DMS153 treated with DMSO at 0.1 percent for 48 hours (cell line): ENCODE measurements around the gene HTATSF1.

Experiments
- DNase-seq: peaks from one replicate; lab custom pipeline; 2025; ENCODE audit not compliant: unreplicated experiment; lab: John Stamatoyannopoulos, UW

Gene HTATSF1, protein sequence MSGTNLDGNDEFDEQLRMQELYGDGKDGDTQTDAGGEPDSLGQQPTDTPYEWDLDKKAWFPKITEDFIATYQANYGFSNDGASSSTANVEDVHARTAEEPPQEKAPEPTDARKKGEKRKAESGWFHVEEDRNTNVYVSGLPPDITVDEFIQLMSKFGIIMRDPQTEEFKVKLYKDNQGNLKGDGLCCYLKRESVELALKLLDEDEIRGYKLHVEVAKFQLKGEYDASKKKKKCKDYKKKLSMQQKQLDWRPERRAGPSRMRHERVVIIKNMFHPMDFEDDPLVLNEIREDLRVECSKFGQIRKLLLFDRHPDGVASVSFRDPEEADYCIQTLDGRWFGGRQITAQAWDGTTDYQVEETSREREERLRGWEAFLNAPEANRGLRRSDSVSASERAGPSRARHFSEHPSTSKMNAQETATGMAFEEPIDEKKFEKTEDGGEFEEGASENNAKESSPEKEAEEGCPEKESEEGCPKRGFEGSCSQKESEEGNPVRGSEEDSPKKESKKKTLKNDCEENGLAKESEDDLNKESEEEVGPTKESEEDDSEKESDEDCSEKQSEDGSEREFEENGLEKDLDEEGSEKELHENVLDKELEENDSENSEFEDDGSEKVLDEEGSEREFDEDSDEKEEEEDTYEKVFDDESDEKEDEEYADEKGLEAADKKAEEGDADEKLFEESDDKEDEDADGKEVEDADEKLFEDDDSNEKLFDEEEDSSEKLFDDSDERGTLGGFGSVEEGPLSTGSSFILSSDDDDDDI

DNA sequence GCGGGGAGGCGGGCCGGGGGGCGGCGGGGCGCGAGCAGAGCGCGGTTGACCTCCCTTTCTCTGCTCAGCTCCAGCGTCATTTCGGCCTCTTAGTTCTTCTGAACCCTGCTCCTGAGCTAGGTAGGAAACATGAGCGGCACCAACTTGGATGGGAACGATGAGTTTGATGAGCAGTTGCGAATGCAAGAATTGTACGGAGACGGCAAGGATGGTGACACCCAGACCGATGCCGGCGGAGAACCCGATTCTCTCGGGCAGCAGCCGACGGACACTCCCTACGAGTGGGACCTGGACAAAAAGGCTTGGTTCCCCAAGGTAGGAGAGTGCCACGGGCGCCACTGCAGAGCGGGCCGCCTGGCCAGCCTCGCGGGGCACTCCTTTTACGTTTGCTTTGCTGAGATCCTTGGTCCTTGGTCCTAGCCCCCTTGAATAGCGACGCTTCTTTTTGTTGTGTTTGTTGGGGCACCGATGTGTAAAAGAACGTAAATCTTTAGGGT, at the start of gene HTATSF1:
TSS of gene HTATSF1 (plus strand) at position 37 of the 497 bp plus-strand sequence. CDS start at position 130, 93 bp downstream.
- no peak for DNase-seq

DNA sequence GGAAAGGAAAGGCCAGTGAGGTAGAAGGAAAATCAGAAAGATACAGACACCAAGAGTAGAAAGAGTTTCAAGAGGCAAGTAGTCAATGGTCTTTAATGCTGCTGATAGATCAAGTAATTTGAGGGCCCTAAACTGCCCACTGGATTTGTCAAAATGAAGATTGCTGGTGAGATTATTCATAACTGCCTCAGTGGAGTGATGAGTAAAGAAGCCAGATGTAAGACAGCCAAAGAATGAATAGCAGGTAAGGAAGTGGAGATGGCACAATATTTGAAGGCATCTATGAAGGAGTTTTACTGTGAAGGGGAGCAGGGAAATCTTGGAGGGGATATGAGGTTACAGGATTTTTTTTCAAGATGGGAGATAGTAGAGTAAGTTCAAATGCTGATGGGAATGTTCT, 49.4 kb upstream of the HTATSF1 start:
- no peak for DNase-seq

DNA sequence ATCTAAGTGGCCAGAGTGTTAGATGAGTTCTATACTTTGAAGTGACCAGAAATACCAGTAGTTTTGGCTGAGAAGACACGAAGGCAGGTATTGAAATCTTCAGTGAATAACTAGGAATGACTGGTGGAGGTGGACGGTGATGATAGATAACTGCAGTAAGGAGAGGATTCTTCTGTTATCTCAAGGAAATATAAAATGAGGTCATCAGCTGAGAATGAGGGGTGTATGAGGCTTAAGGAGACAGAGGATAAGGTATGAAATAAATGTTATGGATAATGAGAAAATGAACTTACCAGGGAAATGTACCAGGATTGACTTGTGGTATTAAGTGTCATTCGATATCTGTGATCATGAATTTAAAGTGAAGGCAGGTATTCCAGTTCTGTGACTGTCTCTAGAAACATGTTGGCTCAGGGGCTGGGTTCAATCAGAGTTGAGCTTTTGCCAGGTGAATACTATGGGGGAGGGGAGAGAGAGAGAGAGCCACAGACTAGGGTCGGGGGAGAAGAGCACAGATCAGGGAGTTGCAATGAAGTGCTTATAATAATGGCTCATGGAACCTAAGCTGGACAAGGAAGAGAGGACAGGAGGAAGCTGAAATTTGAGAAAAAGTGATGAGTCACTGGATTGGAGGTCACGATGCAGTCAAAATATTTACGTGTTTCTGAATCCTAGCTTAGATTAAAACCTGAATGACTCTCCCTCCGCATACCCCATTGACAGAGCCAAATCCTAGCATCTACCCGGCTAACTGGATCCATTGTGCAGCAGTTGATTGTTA, 47.2 kb upstream of the HTATSF1 start:
- no peak for DNase-seq

DNA sequence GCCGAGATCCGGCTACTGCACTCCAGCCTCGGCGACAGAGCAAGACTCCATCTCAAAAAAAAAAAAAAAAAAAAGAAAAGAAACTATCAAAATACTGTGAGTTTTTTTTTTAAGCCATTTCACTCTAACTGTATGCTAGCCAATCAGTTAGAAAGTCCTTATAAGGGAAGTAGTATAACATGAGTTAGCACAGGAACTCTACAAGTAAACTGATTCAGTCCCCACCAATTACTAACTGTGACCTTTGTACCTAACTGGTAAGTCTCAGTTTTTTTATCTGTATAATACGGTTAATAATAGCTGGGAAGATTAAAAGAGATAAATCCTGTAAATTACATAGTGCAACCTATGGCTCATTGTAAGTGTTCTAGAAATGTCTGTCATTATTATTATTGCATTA, 44.8 kb upstream of the HTATSF1 start:
- DNase-seq = no peak

DNA sequence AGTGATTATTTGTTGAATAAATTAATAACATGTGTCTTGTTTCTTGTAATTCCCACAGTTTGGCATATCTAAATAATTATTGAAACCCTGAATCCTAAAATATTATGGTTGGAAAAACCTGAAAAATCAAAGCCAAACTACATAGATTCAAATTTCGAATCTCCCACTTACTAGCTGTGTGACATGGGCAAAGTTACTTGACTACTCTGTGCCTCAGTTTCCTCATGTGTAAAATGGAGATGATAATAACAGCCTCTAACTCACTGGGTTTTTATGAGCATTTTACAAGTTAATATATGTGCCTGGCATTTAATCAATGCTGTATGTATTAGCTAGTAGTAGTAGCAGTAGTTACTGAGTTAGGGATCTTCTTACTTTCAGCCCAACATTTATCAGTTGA, 44.3 kb upstream of the HTATSF1 start:
- DNase-seq = no peak

DNA sequence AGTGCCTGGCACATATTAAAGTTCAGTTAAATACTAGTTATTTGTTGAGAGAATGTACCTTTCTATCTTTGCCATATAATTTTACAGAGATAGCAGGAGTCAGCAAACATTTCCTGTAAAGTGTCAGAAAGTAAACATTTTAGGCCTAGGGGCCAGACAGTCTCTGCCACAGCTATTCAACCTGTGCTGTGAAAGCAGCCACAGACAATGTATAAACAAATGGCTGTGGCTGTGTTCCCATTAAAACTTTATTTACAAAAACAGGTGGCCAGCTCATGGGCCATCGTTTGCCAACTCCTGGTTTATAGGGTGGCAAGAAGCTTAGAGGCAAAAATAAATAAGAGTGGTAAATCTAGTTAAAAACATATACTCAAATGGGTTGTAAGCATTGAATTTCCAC, 43.6 kb upstream of the HTATSF1 start:
- DNase-seq = peak; percentile 45

DNA sequence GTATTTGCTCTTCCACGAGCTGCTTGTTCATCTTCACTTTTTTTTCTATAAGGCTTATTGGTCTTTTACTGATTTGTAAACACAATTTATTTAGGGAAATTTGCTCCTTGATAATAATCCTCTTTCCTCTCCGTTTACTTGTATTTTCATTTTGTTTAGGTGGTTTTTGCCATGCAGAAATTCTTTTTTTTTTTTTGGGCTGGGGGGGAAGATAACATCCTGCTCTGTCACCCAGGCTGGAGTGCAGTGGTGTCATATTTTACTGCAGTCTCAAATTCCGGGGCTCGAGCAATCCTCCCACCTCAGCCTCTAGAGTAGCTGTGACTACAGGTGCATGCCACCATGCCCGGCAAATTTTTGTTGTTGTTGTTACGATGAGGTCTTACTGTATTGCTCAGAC, 41.3 kb upstream of the HTATSF1 start:
- no peak for DNase-seq

DNA sequence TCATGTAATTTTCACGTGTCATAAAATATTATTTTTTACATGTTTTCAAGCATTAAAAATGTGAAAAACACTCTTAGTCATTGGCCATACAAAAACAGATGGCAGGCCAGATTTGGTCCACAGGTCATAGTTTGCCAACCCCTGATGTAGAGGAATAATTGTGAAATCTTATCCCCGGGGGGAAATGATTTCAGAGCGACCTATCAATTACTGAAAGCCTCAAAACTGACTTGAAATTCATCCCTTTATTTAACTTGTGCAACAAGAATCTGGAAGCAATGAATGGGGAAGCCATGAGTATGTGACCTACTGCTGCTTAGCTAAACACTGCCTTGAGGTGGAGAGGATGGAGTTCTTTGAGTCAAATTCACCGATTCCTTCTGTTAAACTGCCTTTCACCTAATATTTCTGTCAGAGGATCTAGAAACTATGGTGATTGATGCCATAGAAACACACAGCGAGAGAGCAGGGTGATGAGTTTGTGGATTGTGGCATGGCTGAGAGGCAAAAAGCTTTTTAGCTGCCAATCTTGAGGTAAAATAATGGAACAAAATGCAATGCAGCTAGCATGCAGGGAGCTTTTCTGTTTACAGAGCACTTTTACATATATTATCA, 40.0 kb upstream of the HTATSF1 start:
- no peak for DNase-seq

DNA sequence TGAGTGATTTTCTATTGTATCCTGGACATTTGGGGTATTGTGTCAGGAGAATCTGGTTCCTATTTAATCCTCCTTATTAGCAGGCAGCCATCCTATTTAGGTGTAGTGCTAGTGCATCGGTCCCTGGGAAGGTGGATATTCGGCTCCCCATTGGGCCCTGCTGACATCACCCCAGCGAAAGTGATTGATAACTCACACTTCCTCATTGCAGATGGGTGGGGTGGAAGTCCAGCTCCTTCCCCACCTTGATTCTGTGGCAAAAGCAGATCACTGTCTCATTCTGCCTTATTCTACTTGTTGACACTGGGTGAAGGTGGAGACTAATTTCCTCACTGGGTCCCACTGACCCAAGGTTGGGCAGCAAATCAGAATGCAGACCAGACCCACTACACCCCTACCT, 32.8 kb upstream of the HTATSF1 start:
- DNase-seq = no peak

DNA sequence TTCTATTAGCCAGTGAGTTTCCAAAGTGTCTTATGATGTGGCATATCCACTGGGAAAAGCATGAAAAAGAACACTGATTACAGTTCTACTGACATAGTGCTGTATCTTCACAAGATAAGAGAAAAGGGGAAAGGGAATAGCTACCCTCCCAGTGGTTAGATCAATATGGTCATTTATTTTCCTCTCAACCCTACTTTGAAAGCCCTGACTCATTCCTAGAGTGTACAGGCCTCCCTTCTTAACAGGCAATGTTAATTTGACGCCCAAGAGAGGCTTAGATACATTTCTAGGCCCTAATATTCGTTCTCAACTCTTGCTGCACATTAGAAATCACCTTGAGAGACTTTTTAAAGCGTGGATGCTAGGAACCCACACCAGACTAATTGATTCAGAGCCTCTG, 30.1 kb upstream of the HTATSF1 start:
- no peak for DNase-seq

DNA sequence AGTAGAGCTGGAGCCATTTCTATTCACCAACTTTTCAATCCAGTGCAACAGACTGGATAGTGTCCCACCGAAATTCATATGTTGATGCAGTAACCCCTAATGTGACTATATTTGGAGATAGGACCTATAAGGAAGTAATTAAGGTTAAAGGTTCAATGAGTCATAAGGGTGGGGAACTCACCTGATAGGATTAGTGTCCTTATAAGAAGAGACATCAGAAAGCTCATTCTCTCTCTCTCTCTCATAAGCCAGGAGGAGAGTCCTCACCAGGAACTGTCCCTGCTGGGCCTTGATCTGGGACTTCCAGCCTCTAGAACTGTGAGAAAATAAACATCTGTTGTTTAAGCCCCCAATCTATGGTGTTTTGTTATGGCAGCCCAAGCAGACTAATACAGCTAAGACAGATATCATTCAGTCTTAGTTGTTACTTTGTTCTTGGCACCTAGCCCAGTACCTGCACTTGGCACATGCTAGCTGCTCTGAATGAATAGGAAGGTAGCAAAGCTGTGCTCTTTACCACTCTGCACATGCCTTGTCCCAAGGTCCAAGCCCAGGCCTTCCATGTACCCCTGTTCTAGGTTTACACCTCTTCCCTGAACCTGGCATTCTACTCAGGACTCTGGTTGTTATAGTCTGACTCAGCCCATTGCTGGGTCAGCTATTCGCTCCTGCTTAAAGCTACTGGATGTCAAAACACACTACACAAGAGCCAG, 28.8 kb upstream of the HTATSF1 start:
- DNase-seq = no peak

DNA sequence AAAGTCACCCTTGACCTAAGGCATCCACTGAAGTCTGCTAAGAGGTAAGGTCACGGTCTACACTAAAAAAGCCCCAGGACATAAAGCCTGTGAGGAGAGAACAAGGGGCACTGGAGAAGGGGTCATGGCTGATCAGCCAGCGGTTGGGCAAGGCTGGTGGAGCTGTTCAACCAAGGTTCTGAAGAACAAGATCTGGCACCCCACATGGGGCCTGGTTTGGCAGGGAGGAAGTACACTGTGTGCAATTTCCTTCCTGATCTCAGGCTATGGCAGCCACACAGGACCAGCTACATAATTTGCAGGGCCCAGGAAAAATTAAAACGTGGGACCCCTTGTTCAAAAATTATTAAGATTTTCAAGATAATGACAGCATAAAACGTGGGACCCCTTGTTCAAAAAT, 23.7 kb upstream of the HTATSF1 start:
- no peak for DNase-seq

DNA sequence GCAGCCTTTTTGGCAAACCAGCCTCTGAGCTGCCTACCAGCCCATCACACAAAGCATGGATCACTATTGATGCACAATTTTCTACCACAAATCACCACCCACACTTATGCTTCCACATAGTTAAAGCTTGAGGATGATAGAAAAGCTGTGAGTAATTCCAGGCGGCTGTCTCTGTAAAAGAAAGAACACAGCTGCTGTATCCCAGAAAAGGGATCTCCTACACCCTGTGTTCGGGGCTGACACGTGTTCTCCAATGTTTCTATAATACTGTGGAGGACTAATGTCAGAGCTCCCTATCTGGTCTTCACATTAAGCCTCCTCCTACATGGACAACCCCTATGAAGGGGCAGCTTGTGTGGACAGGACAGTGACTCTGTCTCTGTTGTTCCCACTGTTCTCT, 22.2 kb upstream of the HTATSF1 start:
- no peak for DNase-seq

DNA sequence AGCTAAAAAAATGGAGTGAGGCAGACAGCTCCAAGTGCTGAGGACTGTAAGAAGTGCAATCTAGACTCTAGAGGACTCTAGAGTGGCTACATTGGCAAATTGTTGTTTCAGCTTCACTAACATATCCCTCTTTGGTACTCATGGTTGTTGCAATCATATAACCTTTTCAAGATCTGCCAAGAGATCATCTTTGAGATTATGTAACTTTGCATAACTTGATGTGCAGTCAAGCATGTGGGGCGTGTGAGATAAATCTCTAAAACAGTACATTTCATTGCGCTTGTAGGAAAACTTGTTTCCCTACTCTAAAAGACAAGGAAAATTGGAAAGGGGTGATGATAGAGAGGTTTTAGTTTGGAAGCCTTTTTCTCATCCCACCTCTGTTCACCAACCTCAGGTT, 20.9 kb upstream of the HTATSF1 start:
- no peak for DNase-seq

DNA sequence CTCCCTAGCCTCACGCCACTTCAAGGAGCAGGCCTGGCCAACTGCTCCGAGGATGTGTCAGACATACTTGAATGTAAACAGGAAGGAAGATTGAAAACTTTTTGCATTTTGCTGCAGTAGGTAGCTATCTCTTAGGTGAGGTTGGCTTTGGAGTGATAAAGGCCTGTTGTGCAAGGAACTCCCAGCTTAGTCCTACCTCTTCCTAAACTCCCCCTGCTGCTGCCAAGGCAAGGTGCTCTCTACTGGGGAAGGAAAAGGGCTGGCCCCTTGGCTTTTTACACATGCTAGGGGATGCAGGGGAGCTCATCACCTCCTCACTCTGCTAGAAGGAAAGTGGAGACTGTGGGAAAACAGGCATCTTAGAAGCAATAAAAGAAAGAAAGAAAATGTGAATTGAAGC, 20.4 kb upstream of the HTATSF1 start:
- no peak for DNase-seq

DNA sequence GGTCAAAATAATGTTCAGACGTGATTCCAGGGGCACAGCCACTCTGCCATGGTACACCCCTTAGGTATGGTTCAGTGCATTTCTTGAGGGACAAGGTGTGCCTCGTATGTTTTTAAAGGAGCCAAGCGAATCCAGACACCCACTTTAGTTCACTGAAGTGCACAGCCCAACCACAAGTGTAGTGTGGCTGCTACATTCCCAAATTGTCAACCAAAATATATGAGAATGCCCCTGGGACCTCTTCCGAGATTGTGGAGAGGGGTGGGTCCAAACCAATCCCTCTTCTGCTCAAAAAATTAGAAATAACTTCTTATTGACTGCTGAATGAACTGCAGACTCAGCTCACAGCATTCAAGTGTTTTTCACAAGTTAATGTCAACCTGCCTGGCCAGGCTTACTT, 17.0 kb upstream of the HTATSF1 start:
- DNase-seq = no peak

DNA sequence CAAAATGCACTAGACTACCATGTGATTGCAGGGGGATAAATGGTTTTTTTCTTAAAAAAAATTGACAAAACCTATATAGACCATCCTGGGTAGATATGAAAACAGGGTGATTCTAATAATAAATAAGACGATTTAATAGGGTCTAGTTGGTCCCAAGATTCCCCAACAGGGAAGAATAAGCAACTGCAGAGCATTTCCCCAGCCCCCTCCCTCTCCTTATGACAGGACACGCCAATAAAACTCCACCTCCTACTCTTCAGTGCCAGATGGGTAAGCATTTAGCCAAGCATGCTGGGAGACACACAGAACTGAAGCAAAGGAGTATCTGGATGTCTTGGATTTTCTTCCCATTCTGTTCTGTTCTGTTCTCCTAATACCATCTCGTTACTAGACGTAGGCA, 9.7 kb upstream of the HTATSF1 start, which contains the start of gene BRS3:
TSS of gene BRS3 (plus strand) at position 301 of the 400 bp plus-strand sequence. CDS start 168 bp downstream, outside the sequence.
- DNase-seq = no peak

DNA sequence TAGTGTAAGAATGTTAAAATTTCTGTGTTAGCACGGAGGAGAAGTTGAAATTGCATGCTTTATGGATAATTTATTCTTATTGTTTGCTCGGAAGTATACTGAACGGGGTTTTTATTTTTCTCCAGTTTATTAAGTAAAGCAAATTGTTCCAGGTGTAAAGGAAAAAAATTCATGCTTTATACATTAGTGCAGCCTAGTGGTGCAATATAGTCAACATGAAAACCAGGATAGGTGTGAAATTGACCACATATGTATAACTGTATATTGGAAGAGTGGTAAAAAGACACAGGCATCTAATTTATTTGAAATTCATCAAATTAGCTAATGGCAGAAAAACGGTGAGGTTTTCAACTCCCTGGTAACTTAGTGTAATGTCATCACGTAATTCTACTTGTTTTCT, 8.7 kb upstream of the HTATSF1 start:
- DNase-seq = no peak

DNA sequence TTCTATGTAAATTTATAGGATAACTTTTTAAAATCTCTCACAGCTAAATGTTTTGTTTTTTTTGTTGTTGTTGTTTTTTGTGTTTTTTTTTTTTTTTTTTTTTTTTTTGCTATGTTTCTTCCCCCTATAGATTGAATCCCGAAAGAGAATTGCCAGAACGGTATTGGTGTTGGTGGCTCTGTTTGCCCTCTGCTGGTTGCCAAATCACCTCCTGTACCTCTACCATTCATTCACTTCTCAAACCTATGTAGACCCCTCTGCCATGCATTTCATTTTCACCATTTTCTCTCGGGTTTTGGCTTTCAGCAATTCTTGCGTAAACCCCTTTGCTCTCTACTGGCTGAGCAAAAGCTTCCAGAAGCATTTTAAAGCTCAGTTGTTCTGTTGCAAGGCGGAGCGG, 5.6 kb upstream of the HTATSF1 start:
- no peak for DNase-seq

DNA sequence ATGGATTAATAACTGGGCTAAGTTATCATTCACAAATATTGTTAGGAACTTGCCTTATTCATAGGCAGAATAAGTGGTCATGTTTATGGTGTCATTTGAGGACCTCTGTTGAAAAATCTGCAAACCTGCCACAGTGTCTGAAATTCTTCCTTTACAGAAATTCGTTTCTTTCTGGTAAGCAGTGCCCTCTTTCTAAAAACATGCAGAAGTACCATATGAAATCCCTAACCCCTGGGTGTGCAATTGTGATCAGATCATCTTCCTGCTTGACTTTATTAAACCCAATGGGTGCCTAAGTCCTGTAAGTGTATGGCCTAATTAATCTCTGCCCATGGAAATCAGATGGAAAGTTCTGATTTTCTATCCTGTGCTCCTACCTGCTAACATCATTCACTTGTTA, 4.4 kb upstream of the HTATSF1 start:
- DNase-seq = no peak
